ENCODE measurements around the gene NAE1.

The NAE1 gene

GRCh38 chr16:66862023-66862520 is 31.3 kb upstream of the NAE1 start:
- H3K79me2 ChIP-seq (ENCODE audit: control insufficient read depth, insufficient read depth, low read length, unreplicated experiment) = no peaks in the 10 kb centered on the region
- H3K36me3 ChIP-seq (ENCODE audit: insufficient read depth, low read length) = no peaks in the 10 kb centered on the region
- peaks cover 5% of the 10 kb centered on the region for H3K4me1 ChIP-seq (ENCODE audit: control insufficient read depth, insufficient read depth, low read length, unreplicated experiment)
- H2AFZ ChIP-seq (ENCODE audit: low read length, unreplicated experiment) = no peak overlapping the region
- H3K27ac ChIP-seq (ENCODE audit: low read depth, low read length) = no peak overlapping the region
- H3K27me3 ChIP-seq (ENCODE audit: insufficient read depth, low read length) = no peaks in the 10 kb centered on the region
- no peak overlapping the region for H3K4me3 ChIP-seq (ENCODE audit: low read depth, low read length)

- H3K27ac ChIP-seq (ENCODE audit: low read depth, low read length) = no peak overlapping the region
- no peak overlapping the region for H3K4me3 ChIP-seq (ENCODE audit: low read depth, low read length)
- H2AFZ ChIP-seq (ENCODE audit: low read length, unreplicated experiment) = no peak overlapping the region
- H3K36me3 ChIP-seq (ENCODE audit: insufficient read depth, low read length) = no peaks in the 10 kb centered on the region
- H3K27me3 ChIP-seq (ENCODE audit: insufficient read depth, low read length) = no peaks in the 10 kb centered on the region
- H3K79me2 ChIP-seq (ENCODE audit: control insufficient read depth, insufficient read depth, low read length, unreplicated experiment) = no peaks in the 10 kb centered on the region
- peaks cover 5% of the 10 kb centered on the region for H3K4me1 ChIP-seq (ENCODE audit: control insufficient read depth, insufficient read depth, low read length, unreplicated experiment)
These were observed 28.8 kb upstream of the NAE1 start for GRCh38 chr16:66859397-66860068.

- Histone ChIP-seq H3K4me3 (ENCODE audit: low read depth, low read length) (no peak overlapping the region), H3K4me1 (ENCODE audit: control insufficient read depth, insufficient read depth, low read length, unreplicated experiment) (peaks cover 5% of the 10 kb centered on the region), H3K27me3 (ENCODE audit: insufficient read depth, low read length) (no peaks in the 10 kb centered on the region), H2AFZ (ENCODE audit: low read length, unreplicated experiment) (no peak overlapping the region), H3K79me2 (ENCODE audit: control insufficient read depth, insufficient read depth, low read length, unreplicated experiment) (no peaks in the 10 kb centered on the region), H3K27ac (ENCODE audit: low read depth, low read length) (no peak overlapping the region), H3K36me3 (ENCODE audit: insufficient read depth, low read length) (no peaks in the 10 kb centered on the region)
These were observed 28.1 kb upstream of the NAE1 start for GRCh38 chr16:66858740-66859396.

- Histone ChIP-seq H3K79me2 (ENCODE audit: control insufficient read depth, insufficient read depth, low read length, unreplicated experiment) (no peaks in the 10 kb centered on the region), H2AFZ (ENCODE audit: low read length, unreplicated experiment) (no peak overlapping the region), H3K4me1 (ENCODE audit: control insufficient read depth, insufficient read depth, low read length, unreplicated experiment) (peaks cover 5% of the 10 kb centered on the region), H3K27me3 (ENCODE audit: insufficient read depth, low read length) (no peaks in the 10 kb centered on the region), H3K36me3 (ENCODE audit: insufficient read depth, low read length) (no peaks in the 10 kb centered on the region), H3K27ac (ENCODE audit: low read depth, low read length) (no peak overlapping the region), H3K4me3 (ENCODE audit: low read depth, low read length) (no peak overlapping the region)
These were observed 26.7 kb upstream of the NAE1 start for GRCh38 chr16:66857437-66857836.

- no peak overlapping the region for H3K27ac ChIP-seq (ENCODE audit: low read depth, low read length)
- peaks cover 5% of the 10 kb centered on the region for H3K4me1 ChIP-seq (ENCODE audit: control insufficient read depth, insufficient read depth, low read length, unreplicated experiment)
- H3K79me2 ChIP-seq (ENCODE audit: control insufficient read depth, insufficient read depth, low read length, unreplicated experiment) = no peaks in the 10 kb centered on the region
- no peaks in the 10 kb centered on the region for H3K36me3 ChIP-seq (ENCODE audit: insufficient read depth, low read length)
- H3K4me3 ChIP-seq (ENCODE audit: low read depth, low read length) = no peak overlapping the region
- no peak overlapping the region for H2AFZ ChIP-seq (ENCODE audit: low read length, unreplicated experiment)
- H3K27me3 ChIP-seq (ENCODE audit: insufficient read depth, low read length) = no peaks in the 10 kb centered on the region
These were observed 26.0 kb upstream of the NAE1 start for GRCh38 chr16:66856801-66857200.

- H3K4me1 ChIP-seq (ENCODE audit: control insufficient read depth, insufficient read depth, low read length, unreplicated experiment) = peaks cover 5% of the 10 kb centered on the region
- H3K27me3 ChIP-seq (ENCODE audit: insufficient read depth, low read length) = no peaks in the 10 kb centered on the region
- H3K36me3 ChIP-seq (ENCODE audit: insufficient read depth, low read length) = no peaks in the 10 kb centered on the region
- no peak overlapping the region for H3K27ac ChIP-seq (ENCODE audit: low read depth, low read length)
- no peak overlapping the region for H2AFZ ChIP-seq (ENCODE audit: low read length, unreplicated experiment)
- no peaks in the 10 kb centered on the region for H3K79me2 ChIP-seq (ENCODE audit: control insufficient read depth, insufficient read depth, low read length, unreplicated experiment)
- no peak overlapping the region for H3K4me3 ChIP-seq (ENCODE audit: low read depth, low read length)
These were observed 25.5 kb upstream of the NAE1 start for GRCh38 chr16:66856184-66856730.

- no peaks in the 10 kb centered on the region for H3K36me3 ChIP-seq (ENCODE audit: insufficient read depth, low read length)
- no peak overlapping the region for H2AFZ ChIP-seq (ENCODE audit: low read length, unreplicated experiment)
- H3K4me3 ChIP-seq (ENCODE audit: low read depth, low read length) = no peak overlapping the region
- H3K27me3 ChIP-seq (ENCODE audit: insufficient read depth, low read length) = no peaks in the 10 kb centered on the region
- H3K27ac ChIP-seq (ENCODE audit: low read depth, low read length) = no peak overlapping the region
- no peaks in the 10 kb centered on the region for H3K4me1 ChIP-seq (ENCODE audit: control insufficient read depth, insufficient read depth, low read length, unreplicated experiment)
- no peaks in the 10 kb centered on the region for H3K79me2 ChIP-seq (ENCODE audit: control insufficient read depth, insufficient read depth, low read length, unreplicated experiment)
These were observed 22.7 kb upstream of the NAE1 start for GRCh38 chr16:66853261-66854139.

- Histone ChIP-seq H3K4me3 (ENCODE audit: low read depth, low read length) (no peak overlapping the region), H3K4me1 (ENCODE audit: control insufficient read depth, insufficient read depth, low read length, unreplicated experiment) (no peaks in the 10 kb centered on the region), H3K27me3 (ENCODE audit: insufficient read depth, low read length) (peaks cover 1% of the 10 kb centered on the region), H3K36me3 (ENCODE audit: insufficient read depth, low read length) (no peaks in the 10 kb centered on the region), H3K79me2 (ENCODE audit: control insufficient read depth, insufficient read depth, low read length, unreplicated experiment) (no peaks in the 10 kb centered on the region), H3K27ac (ENCODE audit: low read depth, low read length) (no peak overlapping the region), H2AFZ (ENCODE audit: low read length, unreplicated experiment) (no peak overlapping the region)
These were observed 20.6 kb upstream of the NAE1 start for GRCh38 chr16:66851166-66851964.

- no peak overlapping the region for H3K4me3 ChIP-seq (ENCODE audit: low read depth, low read length)
These were observed 19.5 kb upstream of the NAE1 start for GRCh38 chr16:66850115-66850815.

More at GRCh38 chr16:66850115-66850815, 19.5 kb upstream of the NAE1 start:
- Histone ChIP-seq H3K36me3 (ENCODE audit: insufficient read depth, low read length) (no peaks in the 10 kb centered on the region), H2AFZ (ENCODE audit: low read length, unreplicated experiment) (no peak overlapping the region), H3K27ac (ENCODE audit: low read depth, low read length) (no peak overlapping the region), H3K4me1 (ENCODE audit: control insufficient read depth, insufficient read depth, low read length, unreplicated experiment) (no peaks in the 10 kb centered on the region), H3K79me2 (ENCODE audit: control insufficient read depth, insufficient read depth, low read length, unreplicated experiment) (no peaks in the 10 kb centered on the region), H3K27me3 (ENCODE audit: insufficient read depth, low read length) (peaks cover 12% of the 10 kb centered on the region)

Data from ACC112 (cell line).